Prostate gland (tissue), 2 donors: ENCODE data around the gene PLEKHG2. TPM values are rescaled to one million over a fixed set of nuclear protein-coding genes. Genes with fewer than 3 reads are reported as not detected.

Source experiments
- DNase-seq: peaks from one replicate; pipeline ENCODE4 v3.0.0-alpha.2; 2019; ENCODE audit warnings: low spot score
- H3K27ac ChIP-seq, 2 donors: fragments of 200-600 bp; sonication (generic); 2 replicates each; pipeline ENCODE4 v1.5.1; 2017 to 2019
- H3K27me3 ChIP-seq: fragments of 200-600 bp; sonication (generic); replicated peaks from 2 replicates; pipeline ENCODE4 v1.5.1; 2019; ENCODE audit not compliant: insufficient read depth
- H3K36me3 ChIP-seq, 2 donors: fragments of 200-600 bp; sonication (generic); 1 replicate in 1 of 2; 2 replicates in 1 of 2; pipeline versions ENCODE4 v1.5.1 to v1.8.1; 2017 to 2019
- H3K4me1 ChIP-seq: fragments of 200-600 bp; sonication (generic); replicated peaks from 2 replicates; pipeline ENCODE4 v1.5.1; 2019
- H3K4me3 ChIP-seq, 2 donors: fragments of 200-600 bp; sonication (generic); 2 replicates each; pipeline ENCODE4 v1.5.1; 2017 to 2019
- H3K9me3 ChIP-seq: fragments of 200-600 bp; sonication (generic); 2 replicates; pipeline ENCODE4 v1.5.1; 2017
- POLR2A ChIP-seq: fragments of 450-650 bp; IDR thresholded peaks from one replicate; pipeline ENCODE4 v1.6.1; 2016; ENCODE audit warnings: antibody characterized with exemption, mild to moderate bottlenecking
- POLR2AphosphoS5 ChIP-seq: sonication (generic); formaldehyde crosslinking; IDR thresholded peaks from one replicate; pipeline ENCODE4 v1.6.1; 2017; ENCODE audit warnings: antibody characterized with exemption
- WGBS: methylation state at CpG from one replicate; pipeline ENCODE4 v1.1.5; 2018; 5-methylcytosine and 5-hydroxymethylcytosine counted together
- intact Hi-C: fragments of 100-400 bp; cut with DNase I; formaldehyde crosslinking; loops from one replicate; pipeline ENCODE4 v1.14.2; 2022
- total RNA-seq, 2 donors: library from RNA; depleted of rRNA; stranded (reverse); fragments of >200 nt; gene quantifications; one replicate each; pipeline ENCODE4 v1.1.0, GENCODE V29; 2016
- TF ChIP-seq, protein P1 (sequence below), 4 experiments: fragments of 200-600 bp in 2 of 4; fragments of 450-650 bp in 2 of 4; sonication (generic) in 2 of 4; IDR thresholded peaks; 1 replicate in 3 of 4; 2 replicates in 1 of 4; pipeline ENCODE4 v1.5.1; 2016 to 2019; ENCODE audit warnings: antibody characterized with exemption in 4 of 4, mild to moderate bottlenecking in 2 of 4, moderate library complexity in 2 of 4

The PLEKHG2 gene
- total RNA-seq, 2 donors from 2014 or later, result 14.4 to 21.1 TPM

DNA sequence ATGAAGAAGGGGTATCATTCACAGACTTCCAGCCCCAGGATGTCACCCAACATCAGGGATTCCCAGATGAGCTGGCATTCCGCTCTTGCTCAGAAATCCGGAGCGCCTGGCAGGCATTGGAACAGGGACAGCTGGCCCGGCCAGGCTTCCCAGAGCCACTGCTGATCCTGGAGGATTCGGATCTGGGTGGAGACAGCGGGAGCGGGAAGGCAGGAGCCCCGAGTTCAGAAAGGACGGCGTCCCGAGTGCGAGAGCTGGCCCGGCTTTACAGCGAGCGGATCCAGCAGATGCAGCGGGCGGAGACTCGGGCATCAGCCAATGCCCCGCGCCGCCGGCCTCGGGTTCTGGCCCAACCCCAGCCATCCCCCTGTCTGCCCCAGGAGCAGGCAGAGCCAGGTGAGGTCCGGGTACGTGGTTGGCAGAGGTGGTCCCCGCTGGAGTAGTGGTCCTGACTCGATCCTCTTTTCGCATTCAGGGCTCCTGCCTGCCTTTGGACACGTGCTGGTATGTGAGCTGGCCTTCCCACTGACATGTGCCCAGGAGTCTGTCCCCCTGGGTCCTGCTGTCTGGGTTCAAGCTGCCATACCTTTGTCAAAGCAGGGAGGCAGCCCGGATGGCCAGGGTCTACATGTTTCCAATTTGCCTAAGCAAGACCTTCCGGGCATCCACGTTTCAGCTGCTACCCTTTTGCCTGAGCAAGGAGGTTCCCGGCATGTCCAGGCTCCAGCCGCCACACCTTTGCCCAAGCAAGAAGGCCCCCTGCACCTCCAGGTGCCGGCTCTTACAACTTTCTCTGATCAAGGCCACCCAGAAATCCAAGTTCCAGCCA is 11.0 kb downstream of the PLEKHG2 start:
- no peak for DNase-seq
- intact Hi-C loops, result no loop called here

DNA sequence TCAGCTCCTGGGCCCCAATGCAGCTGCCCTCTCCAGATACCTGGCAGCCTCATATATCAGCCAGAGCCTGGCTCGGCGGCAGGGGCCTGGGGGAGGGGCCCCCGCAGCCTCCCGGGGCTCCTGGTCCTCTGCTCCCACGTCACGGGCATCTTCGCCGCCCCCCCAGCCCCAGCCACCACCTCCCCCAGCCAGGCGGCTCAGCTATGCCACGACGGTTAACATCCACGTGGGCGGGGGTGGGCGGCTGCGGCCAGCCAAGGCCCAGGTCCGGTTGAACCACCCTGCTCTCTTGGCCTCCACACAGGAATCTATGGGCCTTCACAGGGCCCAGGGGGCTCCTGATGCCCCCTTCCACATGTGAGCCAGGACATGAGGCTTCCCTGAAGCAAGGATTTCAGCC is 12.5 kb downstream of the PLEKHG2 start:
- H3K36me3 ChIP-seq, result no peaks in the 10 kb centered on the region

More for the DNA sequence above, 11.0 kb downstream of the PLEKHG2 start:
- H3K4me1 ChIP-seq, result no peaks in the 10 kb centered on the region
- no peaks in the 10 kb centered on the region for H3K27me3 ChIP-seq
- no peaks in the 10 kb centered on the region for H3K9me3 ChIP-seq
- H3K27ac ChIP-seq, result no peak overlapping the region
- H3K4me3 ChIP-seq, result no peak overlapping the region
- TF ChIP-seq POLR2AphosphoS5, result no peak
- TF ChIP-seq, protein P1, sequence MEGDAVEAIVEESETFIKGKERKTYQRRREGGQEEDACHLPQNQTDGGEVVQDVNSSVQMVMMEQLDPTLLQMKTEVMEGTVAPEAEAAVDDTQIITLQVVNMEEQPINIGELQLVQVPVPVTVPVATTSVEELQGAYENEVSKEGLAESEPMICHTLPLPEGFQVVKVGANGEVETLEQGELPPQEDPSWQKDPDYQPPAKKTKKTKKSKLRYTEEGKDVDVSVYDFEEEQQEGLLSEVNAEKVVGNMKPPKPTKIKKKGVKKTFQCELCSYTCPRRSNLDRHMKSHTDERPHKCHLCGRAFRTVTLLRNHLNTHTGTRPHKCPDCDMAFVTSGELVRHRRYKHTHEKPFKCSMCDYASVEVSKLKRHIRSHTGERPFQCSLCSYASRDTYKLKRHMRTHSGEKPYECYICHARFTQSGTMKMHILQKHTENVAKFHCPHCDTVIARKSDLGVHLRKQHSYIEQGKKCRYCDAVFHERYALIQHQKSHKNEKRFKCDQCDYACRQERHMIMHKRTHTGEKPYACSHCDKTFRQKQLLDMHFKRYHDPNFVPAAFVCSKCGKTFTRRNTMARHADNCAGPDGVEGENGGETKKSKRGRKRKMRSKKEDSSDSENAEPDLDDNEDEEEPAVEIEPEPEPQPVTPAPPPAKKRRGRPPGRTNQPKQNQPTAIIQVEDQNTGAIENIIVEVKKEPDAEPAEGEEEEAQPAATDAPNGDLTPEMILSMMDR (IDR thresholded peaks at IDR 0.05), result no peak
- TF ChIP-seq POLR2A, result no peak
- no peaks in the 10 kb centered on the region for H3K36me3 ChIP-seq
- WGBS, result 85% methylated on average over 35 of the region's 35 CpGs

DNA sequence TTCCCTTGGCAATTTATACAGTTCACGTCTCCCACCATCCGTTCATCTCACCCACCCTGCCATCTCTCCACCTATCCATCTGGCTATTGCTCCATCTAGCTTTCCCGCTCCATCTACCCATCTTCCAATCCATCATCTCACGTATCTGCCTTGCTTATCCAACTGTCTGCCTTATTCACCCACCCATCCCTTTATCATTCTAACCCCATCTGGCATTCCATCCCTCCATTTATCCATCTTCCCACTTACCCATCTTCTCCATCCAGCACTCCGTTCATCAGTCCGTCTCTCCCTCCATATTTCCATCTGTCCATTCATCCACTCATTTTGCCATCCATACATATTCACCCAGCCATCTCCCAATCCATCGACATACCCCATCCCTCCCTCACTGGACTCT is 13.3 kb downstream of the PLEKHG2 start:
- Histone ChIP-seq H3K4me3 (no peak overlapping the region), H3K4me1 (no peaks in the 10 kb centered on the region), H3K27me3 (no peaks in the 10 kb centered on the region), H3K36me3 (no peaks in the 10 kb centered on the region), H3K9me3 (no peaks in the 10 kb centered on the region), H3K27ac (no peak overlapping the region)
- no peak for DNase-seq
- intact Hi-C loops, result no loop called here
- no peak for TF ChIP-seq POLR2A
- TF ChIP-seq, protein P1 (IDR thresholded peaks at IDR 0.05), result no peak
- no peak for TF ChIP-seq POLR2AphosphoS5
- 89% methylated on average over 7 of the region's 7 CpGs for WGBS

More for the DNA sequence above, 12.5 kb downstream of the PLEKHG2 start:
- H3K9me3 ChIP-seq, result no peaks in the 10 kb centered on the region
- intact Hi-C loops, result no loop called here
- H3K27me3 ChIP-seq, result no peaks in the 10 kb centered on the region
- DNase-seq, result no peak
- WGBS, result 74% methylated on average over 16 of the region's 16 CpGs
- H3K27ac ChIP-seq, result no peak overlapping the region
- TF ChIP-seq, protein P1 (IDR thresholded peaks at IDR 0.05), result no peak
- TF ChIP-seq POLR2A (no peak), POLR2AphosphoS5 (no peak)
- no peak overlapping the region for H3K4me3 ChIP-seq
- no peaks in the 10 kb centered on the region for H3K4me1 ChIP-seq

DNA sequence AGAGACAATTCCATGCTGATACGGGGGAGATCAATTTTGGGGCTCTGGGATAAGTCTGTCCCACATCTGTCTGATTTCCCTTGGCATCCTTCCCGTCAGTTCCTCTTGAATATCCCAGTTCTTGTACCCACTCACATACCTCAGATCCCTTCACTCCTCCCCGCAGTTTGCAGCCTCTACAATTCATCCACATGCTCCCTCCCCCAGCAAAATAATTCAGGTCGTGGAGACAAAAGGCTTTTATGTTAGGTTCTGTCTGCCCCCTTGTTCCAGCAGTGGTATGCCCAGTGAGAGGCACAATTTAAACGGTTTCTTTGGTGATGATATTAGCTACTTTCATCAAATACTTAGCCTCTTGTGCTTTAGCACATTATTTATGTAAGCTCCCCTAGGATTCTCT is 13.7 kb downstream of the PLEKHG2 start:
- intact Hi-C loops, result no loop called here
- Histone ChIP-seq H3K4me3 (no peak overlapping the region), H3K4me1 (no peaks in the 10 kb centered on the region), H3K9me3 (no peaks in the 10 kb centered on the region), H3K27me3 (no peaks in the 10 kb centered on the region), H3K36me3 (no peaks in the 10 kb centered on the region), H3K27ac (no peak overlapping the region)
- WGBS, result 59% methylated on average over 5 of the region's 5 CpGs
- no peak for DNase-seq
- TF ChIP-seq, protein P1 (IDR thresholded peaks at IDR 0.05), result no peak
- TF ChIP-seq POLR2A, result no peak
- no peak for TF ChIP-seq POLR2AphosphoS5

DNA sequence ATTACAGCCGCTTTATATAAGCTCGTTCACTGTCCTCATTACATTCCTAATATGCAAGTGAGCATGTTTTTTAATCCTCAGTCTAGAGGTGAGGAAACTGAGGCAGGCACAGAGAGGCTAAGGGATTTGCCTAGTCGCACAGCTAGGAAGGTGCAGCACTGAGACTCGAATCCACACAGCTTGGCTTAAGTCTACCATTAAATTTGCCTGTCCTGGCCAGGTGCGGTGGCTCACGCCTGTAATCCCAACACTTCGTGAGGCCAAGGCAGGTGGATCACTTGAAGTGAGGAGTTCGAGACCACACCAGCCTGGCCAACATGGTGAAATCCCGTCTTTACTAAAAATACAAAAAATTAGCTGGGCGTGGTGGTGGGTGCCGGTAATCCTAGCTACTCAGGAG is 15.2 kb downstream of the PLEKHG2 start:
- intact Hi-C loops, result no loop called here

More for the DNA sequence above, 15.2 kb downstream of the PLEKHG2 start:
- H3K36me3 ChIP-seq, result peaks cover 2 to 9% of the 10 kb centered on the region in 2 donors
- H3K4me3 ChIP-seq, result no peak overlapping the region
- no peak for TF ChIP-seq POLR2AphosphoS5
- TF ChIP-seq, protein P1 (IDR thresholded peaks at IDR 0.05), result no peak
- no peak for TF ChIP-seq POLR2A
- no peaks in the 10 kb centered on the region for H3K27me3 ChIP-seq
- no peak overlapping the region for H3K27ac ChIP-seq
- no peak for DNase-seq
- no peaks in the 10 kb centered on the region for H3K9me3 ChIP-seq
- 93% methylated on average over 11 of the region's 11 CpGs for WGBS
- no peaks in the 10 kb centered on the region for H3K4me1 ChIP-seq
